GM19455 (cell line): ENCODE results near the gene ANKRD66.
"Not testable (repeated sequence)": the region's sequence is repeated elsewhere in the genome, so short reads cannot be mapped to it uniquely, and the experiment has no call there.

Source experiments
- ATAC-seq: cut with Tn5 transposase; IDR thresholded peaks from one replicate; pipeline ENCODE4 v1.9.1; 2021; ENCODE audit not compliant: unreplicated experiment

Gene ANKRD66

GRCh38 chr6:46751658-46752057 is 4.9 kb downstream of the ANKRD66 start:
- ATAC-seq, result no peak

DNA sequence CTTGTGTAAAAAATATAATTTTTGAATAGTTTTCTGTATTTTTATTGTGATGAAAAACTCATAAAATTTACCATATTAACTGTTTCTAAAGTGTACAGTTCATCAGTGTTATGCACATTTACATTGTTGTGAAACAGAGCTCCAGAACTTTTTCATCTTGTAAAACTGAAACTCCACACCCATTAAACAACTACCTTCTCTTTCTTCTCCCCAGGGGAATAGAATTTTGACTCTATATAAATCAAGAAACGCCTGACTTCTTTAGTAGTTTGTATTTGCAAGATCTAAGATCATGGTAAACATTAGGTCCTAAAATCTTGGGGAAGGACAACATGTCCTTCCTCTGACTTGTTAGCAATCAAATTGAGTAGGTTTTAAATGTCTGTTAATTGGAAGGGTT is 9.1 kb downstream of the ANKRD66 start:
- no peak for ATAC-seq

- ATAC-seq, result no peak
Measured at GRCh38 chr6:46756469-46757213, 9.9 kb downstream of the ANKRD66 start.

- ATAC-seq, result no peak
Measured at GRCh38 chr6:46757214-46757596, 10.5 kb downstream of the ANKRD66 start.

- no peak for ATAC-seq
Measured at GRCh38 chr6:46758960-46759753, 12.4 kb downstream of the ANKRD66 start.

GRCh38 chr6:46760925-46761324 is 14.2 kb downstream of the ANKRD66 start:
- no peak for ATAC-seq

- no peak for ATAC-seq
Measured at GRCh38 chr6:46763466-46763865, 16.7 kb downstream of the ANKRD66 start.

DNA sequence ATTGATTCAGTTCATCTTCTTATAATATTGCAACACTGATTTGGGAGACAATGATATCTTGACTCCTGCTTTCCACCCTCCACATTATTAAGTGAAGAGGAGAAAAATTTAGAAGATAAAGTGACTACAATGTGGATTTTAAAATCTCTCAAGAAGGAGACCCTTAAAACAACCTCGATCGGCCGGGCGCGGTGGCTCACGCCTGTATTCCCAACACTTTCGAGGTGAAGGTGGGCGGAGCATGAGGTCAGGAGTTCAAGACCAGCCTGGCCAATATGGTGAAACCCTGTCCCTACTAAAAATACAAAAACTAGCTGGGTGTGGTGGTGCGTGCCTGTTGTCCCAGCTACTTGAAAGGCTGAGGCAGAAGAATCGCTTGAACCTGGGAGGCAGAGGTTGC is 17.5 kb downstream of the ANKRD66 start:
- ATAC-seq, result not testable (repeated sequence)

- no peak for ATAC-seq
Measured at GRCh38 chr6:46764961-46765360, 18.2 kb downstream of the ANKRD66 start.

DNA sequence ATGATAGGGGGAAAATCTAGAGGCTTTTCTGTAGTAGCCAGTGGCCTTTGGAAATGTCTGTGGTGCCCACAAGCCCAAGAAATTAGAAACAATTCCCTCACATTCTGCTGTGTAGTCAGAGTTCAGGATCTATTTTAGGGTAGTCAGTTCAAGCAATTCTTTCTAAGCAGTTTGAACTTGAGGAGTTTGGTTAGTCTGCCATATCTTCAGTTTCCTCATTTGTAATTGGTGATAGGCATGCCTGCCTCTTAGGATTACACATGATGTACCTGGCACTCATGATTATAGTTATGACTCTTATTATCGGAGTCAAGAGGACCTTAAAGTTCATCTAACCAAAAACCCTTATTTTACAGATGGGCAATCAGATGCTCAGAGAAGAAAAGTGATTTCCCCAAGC is 25.3 kb downstream of the ANKRD66 start:
- no peak for ATAC-seq

- ATAC-seq, result no peak
Measured at GRCh38 chr6:46772762-46773161, 26.0 kb downstream of the ANKRD66 start.

DNA sequence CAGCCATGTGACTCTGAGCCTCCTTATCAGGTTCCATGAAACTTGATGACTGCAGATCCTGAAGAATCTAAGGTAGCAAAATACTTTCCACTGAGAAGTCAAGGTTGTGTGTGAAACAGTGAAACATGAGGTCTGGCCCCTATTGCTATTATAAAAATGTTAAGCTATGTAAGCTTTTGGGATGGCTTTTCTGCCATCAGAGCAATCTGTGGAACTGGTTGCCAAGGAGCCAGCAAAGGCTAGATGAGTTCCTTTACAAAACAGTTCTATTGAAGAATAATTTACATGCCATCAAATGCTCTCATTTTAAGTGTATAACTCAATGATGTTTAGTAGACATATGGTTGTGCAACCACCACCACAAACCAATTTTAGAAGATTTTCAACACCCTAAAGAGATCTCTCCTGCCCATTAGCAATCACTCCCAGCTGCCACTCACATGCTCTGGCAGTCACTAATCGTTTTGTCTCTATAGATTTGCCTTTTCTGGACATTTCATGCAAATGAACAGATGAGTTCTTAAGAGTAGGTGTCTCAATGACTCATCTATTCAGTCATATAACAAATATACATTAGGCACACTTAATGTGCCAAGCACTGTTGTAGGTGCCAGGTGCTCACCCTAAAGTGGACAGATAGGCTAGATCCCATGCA is 26.6 kb downstream of the ANKRD66 start:
- no peak for ATAC-seq

GRCh38 chr6:46774736-46775135 is 28.0 kb downstream of the ANKRD66 start:
- ATAC-seq, result not testable (repeated sequence)

GRCh38 chr6:46776070-46776712 is 29.5 kb downstream of the ANKRD66 start:
- no peak for ATAC-seq

- no peak for ATAC-seq
Measured at GRCh38 chr6:46777476-46778346, 31.0 kb downstream of the ANKRD66 start.

DNA sequence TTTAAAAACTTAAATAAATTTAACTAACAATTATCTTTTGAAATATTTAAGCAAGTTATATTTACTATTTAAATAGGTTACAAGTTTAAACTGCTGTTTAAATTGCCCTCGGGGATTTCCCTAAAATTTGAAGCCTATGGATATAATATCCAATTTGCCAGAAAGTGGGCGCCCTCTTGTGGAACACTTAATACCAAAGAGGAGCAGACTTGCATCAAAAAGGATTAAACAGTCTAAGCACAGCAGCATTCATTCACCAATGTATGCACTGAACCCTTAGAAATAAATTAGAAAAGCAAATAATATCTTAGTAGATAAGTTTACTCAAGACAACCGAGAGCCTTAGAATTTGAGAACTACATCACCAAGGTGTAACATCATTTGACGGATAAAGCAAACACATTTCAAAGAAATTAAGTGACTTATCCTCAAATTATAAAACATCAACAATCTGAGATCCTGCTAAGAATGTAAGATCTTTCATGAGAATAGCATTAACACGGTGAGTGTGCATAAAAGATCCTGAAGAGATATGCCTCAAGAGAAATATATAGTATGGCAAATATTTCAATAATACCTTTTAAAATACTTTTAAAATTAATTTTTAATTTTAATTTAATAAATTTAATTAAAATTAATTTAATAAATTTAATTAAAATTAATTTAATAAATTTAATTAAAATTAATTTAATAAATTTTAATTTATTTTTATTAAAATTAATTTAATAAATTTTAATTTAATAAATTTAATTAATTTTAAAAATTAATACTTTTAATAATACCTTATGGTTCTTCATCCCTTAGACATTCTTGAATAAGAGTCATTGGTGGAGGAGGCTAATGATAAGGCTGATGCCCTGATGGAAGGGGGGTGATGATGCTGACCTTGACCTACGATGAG is 35.0 kb downstream of the ANKRD66 start:
- no peak for ATAC-seq

- no peak for ATAC-seq
Measured at GRCh38 chr6:46784535-46784934, 37.8 kb downstream of the ANKRD66 start.

- no peak for ATAC-seq
Measured at GRCh38 chr6:46787871-46788540, 41.3 kb downstream of the ANKRD66 start.

- no peak for ATAC-seq
Measured at GRCh38 chr6:46788791-46789190, 42.1 kb downstream of the ANKRD66 start.
